ENCODE measurements around the gene ZNF580.

Gene ZNF580

GRCh38 chr19:55606471-55606787 lies 34.4 kb upstream of the ZNF580 start:
- DNase-seq, result no peak

GRCh38 chr19:55606817-55607216 lies 34.0 kb upstream of the ZNF580 start:
- DNase-seq, result no peak

DNA sequence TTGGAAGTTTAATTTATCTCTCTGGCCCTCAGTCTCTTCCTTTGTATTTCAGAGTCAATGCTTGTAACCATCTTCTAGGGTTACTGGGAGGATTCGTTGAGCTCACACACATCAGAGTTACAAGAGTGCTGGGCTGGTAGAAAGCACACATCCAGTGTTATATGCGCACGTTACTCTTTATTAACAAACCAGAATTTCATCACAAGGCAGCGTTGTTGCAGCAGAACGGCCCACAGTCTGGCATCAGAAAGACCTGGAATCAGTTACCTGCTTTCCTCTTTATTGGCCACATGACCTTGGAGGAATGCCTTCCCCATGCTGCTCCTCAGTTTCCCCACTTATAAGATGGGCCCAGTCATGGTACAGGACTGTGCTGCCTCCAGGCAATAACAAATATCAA lies 31.5 kb upstream of the ZNF580 start:
- DNase-seq, result no peak

DNA sequence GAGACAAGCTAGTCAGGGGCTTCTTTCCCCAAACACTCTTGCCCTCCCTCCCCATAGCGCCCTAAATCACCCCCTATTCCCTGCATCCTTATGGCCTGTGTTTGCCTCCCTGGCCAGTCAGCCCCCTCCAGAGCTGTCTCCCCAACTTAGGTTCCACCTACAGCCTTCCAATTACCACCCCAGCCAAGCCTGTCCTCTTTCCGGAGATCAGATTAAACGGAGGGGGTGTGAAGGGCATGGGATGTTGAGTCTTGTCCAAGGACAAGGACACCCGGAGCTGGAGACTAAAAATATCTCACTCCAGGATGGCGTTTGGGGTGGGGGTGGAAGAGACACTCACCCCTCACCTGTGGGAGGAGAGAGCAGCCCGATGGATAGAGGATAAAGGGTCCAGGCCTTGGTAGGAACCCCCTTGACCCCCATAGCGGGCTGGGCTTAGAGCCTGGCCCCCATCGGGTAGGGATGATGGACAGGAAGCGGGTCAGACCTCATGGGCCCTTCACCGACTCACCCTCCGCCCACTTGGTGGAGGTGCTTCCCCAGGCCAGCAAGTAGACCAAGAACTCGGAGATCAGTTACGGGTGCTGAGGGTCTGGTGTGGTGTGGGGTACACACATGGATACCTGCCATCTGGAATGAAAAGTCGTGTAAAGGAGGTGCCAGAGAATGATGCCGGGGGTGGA lies 29.4 kb upstream of the ZNF580 start:
- DNase-seq, result no peak

DNA sequence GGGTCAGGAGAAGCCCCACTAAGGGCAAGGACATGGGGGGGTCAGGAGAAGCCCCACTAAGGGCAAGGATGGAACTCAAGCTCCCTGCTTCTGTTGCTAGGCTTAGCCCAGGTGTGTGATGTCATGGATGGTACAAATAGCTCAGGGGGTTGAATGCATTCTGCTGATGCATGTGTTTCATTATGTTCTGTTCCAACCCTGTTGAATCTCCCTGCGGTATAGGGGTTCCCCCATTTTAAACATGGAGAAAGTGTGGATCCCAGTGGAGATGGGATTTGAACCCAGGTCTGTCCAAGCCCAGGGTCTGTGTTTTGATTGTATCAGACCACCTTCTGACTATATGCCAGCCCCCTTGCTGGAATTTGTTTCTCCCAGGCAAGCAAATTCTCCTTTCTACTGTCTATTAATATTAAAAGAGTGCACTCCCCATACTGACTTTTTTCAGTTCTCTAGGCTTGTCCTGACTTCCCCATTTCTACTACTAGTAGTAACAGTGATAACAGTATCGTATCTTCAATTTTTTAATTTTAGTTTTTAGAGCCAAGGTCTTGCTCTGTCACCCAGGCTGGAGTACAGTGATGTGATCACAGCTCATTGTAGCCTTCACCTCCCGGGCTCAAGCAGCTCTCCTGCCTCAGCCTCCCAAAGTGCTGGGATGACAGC lies 28.7 kb upstream of the ZNF580 start:
- no peak for DNase-seq

DNA sequence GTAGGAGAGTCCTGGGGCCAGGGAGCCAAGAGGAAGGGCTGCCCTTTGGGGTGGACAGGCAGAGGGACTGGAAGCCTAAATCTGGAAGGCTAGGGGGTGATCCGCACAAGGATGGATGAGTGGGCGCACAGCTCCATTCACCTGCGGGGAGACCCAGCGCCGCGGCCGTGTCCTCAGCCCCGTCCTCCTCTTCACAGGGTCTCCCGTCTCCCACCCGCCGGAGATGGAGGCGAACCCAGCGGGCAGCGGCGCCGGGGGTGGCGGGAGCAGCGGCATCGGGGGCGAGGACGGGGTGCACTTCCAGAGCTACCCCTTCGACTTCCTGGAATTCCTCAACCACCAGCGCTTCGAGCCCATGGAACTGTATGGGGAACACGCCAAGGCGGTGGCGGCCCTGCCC lies 27.4 kb upstream of the ZNF580 start:
- no peak for DNase-seq

- DNase-seq, result no peak
Measured at GRCh38 chr19:55613930-55614710, 26.7 kb upstream of the ZNF580 start.

DNA sequence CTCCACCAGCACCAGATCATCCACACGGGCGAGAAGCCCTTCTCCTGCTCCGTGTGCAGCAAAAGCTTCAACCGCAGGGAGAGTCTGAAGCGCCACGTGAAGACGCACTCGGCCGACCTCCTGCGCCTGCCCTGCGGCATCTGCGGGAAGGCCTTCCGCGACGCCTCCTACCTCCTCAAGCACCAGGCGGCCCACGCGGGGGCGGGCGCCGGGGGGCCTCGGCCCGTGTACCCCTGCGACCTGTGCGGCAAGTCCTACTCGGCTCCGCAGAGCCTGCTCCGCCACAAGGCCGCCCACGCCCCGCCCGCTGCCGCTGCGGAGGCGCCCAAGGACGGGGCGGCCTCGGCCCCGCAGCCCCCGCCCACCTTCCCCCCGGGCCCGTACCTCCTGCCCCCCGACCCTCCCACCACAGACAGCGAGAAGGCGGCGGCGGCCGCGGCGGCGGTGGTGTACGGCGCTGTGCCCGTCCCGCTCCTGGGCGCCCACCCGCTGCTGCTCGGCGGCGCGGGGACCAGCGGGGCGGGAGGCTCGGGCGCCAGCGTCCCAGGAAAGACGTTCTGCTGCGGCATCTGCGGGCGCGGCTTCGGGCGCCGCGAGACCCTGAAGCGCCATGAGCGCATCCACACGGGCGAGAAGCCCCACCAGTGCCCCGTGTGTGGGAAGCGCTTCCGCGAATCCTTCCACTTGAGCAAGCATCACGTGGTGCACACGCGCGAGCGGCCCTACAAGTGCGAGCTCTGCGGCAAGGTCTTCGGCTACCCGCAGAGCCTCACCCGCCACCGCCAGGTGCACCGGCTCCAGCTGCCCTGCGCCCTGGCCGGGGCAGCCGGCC lies 25.9 kb upstream of the ZNF580 start:
- no peak for DNase-seq

GRCh38 chr19:55615543-55616394 lies 25.0 kb upstream of the ZNF580 start:
- no peak for DNase-seq

GRCh38 chr19:55616395-55616875 lies 24.4 kb upstream of the ZNF580 start:
- DNase-seq, result no peak

DNA sequence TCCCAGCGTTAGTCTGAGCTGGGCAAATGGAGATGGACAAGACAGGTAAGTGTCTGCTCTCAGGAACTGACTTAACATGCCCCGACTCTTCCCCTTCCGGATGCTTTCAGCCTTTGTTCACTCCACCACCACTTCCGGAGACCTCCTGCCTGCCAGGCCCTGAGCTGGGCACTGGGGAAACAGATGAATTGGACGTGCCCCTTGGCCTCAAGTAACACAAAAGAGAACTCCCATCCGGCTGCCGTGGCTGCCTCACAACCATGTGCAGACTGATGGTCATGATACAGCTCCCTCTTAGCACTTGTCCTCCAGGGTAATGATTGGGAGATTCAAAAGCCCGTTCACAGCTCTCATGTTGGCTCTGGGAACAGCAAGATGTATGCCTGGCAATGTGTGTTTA lies 23.4 kb upstream of the ZNF580 start:
- DNase-seq, result no peak

- no peak for DNase-seq
Measured at GRCh38 chr19:55618426-55618825, 22.4 kb upstream of the ZNF580 start.

- DNase-seq, result no peak
Measured at GRCh38 chr19:55619286-55619685, 21.5 kb upstream of the ZNF580 start.

DNA sequence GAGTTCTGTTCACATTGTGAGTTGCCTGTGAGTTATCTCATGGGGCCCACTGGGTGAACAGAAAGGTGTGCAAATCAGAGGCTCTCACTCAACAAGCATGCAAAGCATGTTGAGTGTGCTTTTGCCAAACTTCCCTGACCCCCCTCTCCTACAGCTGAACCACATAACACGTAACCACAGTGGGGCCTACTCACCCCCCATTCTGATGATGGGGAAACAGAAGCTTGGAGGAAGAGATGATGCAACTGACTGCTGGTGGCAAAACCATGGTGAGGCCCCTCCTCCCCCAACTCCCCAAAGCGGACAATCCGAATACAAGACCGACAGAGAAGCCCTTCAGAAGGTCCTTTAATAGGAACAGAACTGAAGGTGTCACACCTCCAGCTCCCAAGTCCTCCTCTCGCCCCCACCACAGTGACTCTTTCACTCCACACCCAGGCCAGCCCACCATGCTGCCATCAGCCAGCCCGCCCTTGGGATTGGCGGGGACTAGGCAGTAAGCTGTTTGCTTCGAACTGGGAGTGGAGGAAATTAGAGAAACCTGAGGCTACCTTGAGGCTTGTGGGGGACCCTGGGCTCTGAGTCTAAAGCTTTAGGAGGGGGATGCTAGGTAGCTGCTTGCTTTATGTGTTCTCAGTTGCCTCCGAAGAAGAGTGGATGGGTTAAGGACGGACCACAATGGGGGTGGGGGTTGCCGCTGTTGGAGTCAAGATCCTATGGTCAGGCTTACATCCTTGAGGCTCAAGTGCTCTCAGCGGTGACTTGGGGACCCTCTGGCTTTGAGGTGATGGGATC lies 20.2 kb upstream of the ZNF580 start:
- peak; percentile 18 for DNase-seq

DNA sequence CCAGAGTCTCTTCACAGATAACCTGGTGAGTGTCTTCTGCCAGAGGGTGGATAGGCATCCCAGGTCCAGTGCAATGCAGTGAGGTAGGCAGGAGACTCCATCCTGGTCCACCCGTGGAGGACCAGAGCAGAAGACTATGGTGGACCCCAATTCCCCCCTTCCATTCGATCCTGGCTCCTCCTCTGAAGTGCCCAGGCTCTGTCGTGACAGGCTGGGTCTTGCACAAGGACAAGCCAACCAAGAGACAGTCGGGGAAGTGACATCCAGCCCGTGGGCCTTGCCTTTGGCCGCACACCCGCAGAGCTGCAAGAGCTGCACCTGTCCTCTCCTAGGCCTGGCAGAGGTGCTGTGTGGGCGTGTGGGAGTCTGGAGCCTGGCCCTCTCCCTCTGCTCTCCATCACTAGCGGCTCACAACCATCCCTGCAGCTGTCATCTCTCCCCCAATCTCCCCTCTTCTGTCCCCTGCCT lies 19.6 kb upstream of the ZNF580 start:
- DNase-seq, result no peak

DNA sequence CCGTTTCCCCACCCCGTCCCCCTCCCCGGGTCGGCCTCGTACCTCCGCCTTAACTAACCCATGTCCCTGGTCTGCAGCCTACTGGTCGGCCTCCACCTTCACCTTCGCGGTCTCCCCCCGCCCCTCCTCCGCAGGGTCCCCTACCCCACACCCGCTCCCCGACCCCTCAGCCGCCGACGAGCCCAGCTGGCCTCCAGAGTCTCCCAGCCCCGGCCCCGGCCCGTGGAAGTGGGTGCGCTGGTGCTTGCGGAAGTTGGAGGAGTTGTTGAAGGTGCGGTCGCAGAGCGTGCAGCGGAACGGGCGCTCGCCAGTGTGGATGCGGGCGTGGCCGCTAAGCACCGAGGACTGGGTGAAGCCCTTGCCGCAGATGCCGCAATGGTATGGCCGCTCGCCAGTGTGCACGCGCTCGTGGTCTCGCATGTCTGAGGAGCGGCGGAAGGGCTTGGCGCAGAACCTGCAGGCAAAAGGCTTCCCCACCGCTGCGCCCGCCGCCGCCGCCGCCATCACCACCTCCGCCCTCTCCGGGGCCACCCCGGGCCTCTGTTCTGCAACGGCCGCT lies 19.1 kb upstream of the ZNF580 start:
- no peak for DNase-seq

DNA sequence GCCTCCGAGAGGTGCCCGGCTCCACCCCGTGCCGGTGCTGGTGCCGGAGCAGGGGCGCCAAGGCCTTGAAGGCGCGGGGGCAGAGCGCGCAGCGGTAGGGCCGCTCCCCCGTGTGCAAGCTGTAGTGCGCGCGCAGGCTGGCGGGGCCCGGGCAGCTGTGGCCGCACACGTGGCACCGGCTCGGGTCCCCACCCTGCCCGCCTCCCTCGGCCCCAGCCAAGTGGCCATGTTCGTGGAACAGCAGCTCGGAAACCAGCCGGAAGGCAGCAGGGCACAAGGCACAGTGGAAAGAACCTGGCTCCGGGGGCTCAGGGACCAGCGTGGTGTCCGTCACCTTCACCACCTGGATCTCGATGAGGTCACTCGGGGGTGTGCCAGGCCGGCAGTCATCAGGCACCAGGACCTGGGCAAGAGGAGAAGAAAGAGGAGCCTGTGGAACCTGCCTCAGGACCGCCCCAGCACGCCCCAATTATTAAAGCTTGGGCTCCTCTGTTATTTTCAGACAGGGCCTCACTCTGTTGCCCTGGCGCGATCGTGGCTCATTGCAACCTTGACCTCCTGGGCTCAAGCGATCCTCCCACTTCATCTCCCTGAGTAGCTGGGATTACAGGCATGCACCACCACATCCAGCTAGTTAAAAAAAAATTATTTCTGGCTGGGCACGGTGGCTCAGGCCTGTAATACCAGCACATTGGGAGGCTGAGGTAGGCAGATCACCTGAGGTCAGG lies 18.4 kb upstream of the ZNF580 start:
- DNase-seq, result no peak

DNA sequence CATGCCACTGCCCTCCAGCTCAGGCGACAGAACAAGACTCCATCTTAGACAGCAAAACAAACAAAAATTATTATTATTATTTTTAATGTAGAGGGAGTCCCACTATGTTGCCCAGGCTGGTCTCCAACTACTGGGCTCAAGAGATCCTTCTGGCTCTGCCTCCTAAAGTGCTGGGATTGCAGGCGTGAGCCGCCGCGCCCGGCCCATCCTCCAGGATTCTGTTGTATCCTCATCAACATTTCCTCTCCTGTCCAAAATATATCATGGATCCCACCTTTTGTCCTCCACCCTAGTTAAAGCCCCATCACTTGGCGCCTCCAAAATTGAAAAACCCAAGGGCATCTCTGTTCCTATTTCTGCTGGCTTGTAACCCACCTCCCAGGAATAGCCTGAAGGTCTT lies 17.7 kb upstream of the ZNF580 start:
- DNase-seq, result no peak

DNA sequence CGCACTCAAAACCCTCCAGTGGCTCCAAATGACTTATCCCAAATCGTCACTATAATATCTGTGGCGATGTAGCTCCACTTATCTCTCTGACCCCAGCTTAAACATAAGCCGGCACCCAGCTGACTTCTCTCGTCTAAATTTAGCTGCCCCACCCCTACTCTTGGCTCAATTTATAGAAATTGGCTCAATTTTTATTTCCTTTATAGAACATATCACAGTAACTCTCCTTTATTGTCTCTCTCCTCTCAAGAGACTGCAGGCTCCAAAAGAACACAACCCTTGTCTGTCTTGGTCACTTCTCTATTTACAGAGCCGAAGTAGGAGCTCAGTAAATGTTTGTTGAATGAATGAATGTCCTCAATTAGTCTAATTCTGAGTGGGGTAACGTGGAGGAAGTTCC lies 17.2 kb upstream of the ZNF580 start:
- no peak for DNase-seq

Data from effector CD8-positive, alpha-beta T cell (primary cell).